Measurements from ENCODE around the gene ZMIZ1. TPM values are rescaled to one million over a fixed set of nuclear protein-coding genes. Genes with fewer than 3 reads are reported as not detected.

ZMIZ1 gene
- total RNA-seq, 2 donors from 2014 or later = 30.0 to 34.0 TPM

DNA sequence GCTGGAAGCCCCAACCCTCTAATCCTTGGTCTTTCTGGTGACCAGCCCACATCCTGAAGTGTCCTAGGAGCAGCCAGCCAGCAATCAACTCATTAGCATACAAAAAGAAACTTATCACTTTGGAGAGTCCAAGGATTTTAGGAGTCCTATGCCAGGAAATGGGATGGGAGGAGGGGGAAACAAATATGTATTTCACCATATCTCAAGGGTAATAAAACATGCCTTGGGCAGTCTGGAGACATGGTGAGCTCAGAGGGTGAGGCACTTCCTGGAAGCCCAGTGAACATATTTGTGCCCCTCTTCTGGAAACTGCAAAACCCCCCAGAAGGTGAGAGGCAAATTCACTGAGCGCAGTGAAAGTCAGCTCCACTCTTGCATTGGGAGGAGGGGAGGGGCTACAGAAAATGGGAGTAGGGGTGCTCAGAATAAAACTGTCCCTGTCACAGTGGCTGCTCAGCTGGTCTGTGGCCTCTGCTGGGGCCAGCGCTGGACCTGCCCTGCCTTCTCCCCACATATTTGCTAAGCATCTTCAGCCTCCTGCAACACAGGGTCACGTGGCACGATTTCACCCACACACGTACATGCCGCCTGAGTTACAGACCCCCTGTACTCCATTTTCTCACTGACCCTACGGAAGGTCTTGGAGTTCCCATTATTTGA lies 17.7 kb upstream of the ZMIZ1 start:
- no peaks in the 10 kb centered on the region for H3K9me3 ChIP-seq (ENCODE audit: control insufficient read depth, low read length, poor library complexity, severe bottlenecking)
- Mint-ChIP-seq H3K36me3 (ENCODE audit: low read depth) (no peaks in the 10 kb centered on the region), H3K27ac (peak overlapping the region; percentile 92), H3K27me3 (no peaks in the 10 kb centered on the region), H3K4me3 (no peak overlapping the region), H3K4me1 (peaks cover 31% of the 10 kb centered on the region)
- DNase-seq (no peak), ATAC-seq (no peak)

DNA sequence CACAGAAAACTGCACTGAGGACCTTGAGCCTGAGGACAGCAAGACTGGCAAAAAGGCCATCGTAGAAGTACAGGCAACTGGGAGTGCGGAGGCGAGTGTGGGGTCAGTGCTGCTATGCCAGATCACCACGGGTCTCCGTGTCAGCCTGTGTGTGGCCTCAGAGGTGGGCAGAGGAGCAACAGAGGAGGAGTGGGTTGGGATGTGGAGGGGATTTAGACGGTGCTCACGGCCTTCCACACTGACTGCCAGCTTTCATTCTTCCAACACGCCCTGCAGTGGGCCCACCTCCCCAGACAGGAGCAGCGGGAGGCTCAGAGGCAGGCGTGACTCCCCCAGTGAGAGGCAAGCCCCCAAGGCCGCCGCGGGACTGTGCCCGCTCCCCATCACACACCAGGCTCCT lies 17.0 kb upstream of the ZMIZ1 start:
- H3K9me3 ChIP-seq (ENCODE audit: control insufficient read depth, low read length, poor library complexity, severe bottlenecking) = no peaks in the 10 kb centered on the region
- Mint-ChIP-seq H3K27me3 (no peaks in the 10 kb centered on the region), H3K27ac (peak overlapping the region; percentile 9), H3K4me3 (peak overlapping the region; percentile 61), H3K36me3 (ENCODE audit: low read depth) (no peaks in the 10 kb centered on the region), H3K4me1 (peaks cover 31% of the 10 kb centered on the region)
- peak in 1 of 3 donors; percentile 5 for DNase-seq
- ATAC-seq = no peak

DNA sequence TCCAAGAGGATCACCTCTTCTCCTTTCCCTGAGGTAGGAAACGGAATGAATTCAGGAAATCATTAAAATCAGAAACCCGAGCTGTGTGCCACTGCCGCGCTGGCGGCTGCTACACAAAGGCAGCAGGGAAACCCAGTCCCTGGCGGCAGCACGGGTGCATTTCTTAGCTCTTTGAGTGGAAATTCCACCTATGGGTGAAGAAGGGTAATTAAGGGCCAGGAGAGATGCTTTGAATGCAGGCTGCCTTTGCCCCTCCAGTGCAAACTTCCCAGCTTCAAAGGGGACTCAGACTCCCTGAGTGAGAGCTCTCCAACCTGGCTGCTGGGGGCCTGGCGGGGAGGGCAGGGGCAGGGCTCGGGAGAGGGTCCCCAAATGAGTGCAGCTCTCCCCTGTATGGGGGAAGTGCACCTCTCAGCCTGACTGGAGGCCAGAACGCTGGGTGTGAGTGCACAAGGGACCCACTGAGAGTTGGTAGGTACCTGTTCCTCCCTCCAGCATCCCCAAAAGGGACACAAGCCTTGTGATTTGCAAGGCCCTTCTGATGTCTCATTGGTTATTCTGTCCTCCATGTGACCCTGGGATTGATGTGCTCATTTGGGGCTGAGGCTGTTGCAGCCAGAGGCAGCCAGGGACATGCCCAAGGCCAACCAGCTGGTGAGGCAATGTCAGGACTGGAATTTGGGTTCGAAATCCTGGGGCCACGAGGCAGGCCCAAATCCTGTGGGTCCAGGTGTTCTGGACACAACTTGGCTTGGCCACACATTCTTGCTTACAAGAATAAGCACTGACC lies 16.3 kb upstream of the ZMIZ1 start:
- ATAC-seq (peak; percentile 48), DNase-seq (peak in 1 of 3 donors; percentile 5)
- H3K9me3 ChIP-seq (ENCODE audit: control insufficient read depth, low read length, poor library complexity, severe bottlenecking) = no peaks in the 10 kb centered on the region
- H3K27me3 Mint-ChIP-seq = peaks cover 3% of the 10 kb centered on the region
- H3K4me3 Mint-ChIP-seq = no peak overlapping the region
- H3K4me1 Mint-ChIP-seq = peaks cover 25% of the 10 kb centered on the region
- H3K27ac Mint-ChIP-seq = peak overlapping the region; percentile 9
- H3K36me3 Mint-ChIP-seq (ENCODE audit: low read depth) = no peaks in the 10 kb centered on the region

DNA sequence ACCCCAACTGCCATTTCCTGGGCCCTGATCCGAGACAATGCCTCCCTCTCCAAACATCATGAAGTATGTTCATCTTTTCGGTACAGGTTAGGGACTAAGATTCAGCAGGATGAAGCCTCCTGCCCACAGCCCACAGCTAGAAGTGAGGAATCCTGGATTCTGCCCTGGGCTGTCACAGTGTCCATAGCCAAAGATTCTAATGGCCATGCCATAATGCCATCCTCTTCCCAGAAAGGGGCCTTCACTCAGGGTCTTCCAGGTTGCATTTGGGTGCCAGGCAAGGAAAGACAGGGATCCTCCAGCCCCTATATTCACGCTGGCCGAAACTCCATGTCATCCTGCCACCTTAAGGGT lies 15.7 kb upstream of the ZMIZ1 start:
- no peak for ATAC-seq
- Mint-ChIP-seq H3K4me3 (no peak overlapping the region), H3K36me3 (ENCODE audit: low read depth) (no peaks in the 10 kb centered on the region), H3K4me1 (peaks cover 21% of the 10 kb centered on the region), H3K27me3 (peaks cover 4% of the 10 kb centered on the region), H3K27ac (no peak overlapping the region)
- H3K9me3 ChIP-seq (ENCODE audit: control insufficient read depth, low read length, poor library complexity, severe bottlenecking) = no peaks in the 10 kb centered on the region
- peak in 1 of 3 donors; percentile 6 for DNase-seq

DNA sequence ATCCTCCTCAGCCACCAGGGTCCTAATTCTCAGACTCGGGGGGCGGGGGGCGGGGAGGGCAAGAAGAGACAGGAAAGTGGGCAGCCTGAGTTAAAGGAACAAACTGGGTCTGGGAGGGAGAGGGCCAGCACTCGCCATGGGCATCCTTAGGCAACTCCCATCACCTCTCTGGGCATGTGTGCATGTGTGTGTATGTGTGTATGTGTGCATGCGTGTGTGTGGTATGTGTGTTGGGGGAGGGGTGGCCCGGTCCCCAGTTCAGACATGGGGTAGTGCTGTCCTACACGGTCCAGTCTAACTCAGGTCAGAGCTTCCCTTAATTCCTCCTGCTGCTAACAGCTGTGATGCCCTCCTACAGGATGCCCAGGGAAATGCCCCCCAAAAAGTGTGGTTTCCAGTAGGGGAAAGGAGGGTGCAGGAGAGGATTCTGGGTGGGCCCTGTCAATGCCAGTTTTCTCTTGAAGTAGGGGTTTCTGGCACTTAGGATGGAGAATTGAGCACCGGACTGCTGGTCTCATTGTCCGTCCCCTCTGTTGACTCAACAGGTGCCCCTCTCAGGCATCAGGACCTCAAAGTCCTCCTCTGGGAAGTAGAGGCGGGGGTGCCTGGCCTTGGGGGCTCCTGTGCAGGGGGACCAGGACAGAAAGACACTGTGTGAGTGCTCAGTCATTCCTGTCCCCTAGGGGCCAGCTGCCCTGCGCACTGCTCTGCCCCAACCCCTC lies 15.1 kb upstream of the ZMIZ1 start:
- H3K27ac Mint-ChIP-seq = no peak overlapping the region
- ATAC-seq (no peak), DNase-seq (peak in 1 of 3 donors; percentile 5)
- no peak overlapping the region for H3K4me3 Mint-ChIP-seq
- H3K27me3 Mint-ChIP-seq = peaks cover 8% of the 10 kb centered on the region
- H3K9me3 ChIP-seq (ENCODE audit: control insufficient read depth, low read length, poor library complexity, severe bottlenecking) = no peaks in the 10 kb centered on the region
- peaks cover 5% of the 10 kb centered on the region for H3K36me3 Mint-ChIP-seq (ENCODE audit: low read depth)
- peaks cover 21% of the 10 kb centered on the region for H3K4me1 Mint-ChIP-seq

DNA sequence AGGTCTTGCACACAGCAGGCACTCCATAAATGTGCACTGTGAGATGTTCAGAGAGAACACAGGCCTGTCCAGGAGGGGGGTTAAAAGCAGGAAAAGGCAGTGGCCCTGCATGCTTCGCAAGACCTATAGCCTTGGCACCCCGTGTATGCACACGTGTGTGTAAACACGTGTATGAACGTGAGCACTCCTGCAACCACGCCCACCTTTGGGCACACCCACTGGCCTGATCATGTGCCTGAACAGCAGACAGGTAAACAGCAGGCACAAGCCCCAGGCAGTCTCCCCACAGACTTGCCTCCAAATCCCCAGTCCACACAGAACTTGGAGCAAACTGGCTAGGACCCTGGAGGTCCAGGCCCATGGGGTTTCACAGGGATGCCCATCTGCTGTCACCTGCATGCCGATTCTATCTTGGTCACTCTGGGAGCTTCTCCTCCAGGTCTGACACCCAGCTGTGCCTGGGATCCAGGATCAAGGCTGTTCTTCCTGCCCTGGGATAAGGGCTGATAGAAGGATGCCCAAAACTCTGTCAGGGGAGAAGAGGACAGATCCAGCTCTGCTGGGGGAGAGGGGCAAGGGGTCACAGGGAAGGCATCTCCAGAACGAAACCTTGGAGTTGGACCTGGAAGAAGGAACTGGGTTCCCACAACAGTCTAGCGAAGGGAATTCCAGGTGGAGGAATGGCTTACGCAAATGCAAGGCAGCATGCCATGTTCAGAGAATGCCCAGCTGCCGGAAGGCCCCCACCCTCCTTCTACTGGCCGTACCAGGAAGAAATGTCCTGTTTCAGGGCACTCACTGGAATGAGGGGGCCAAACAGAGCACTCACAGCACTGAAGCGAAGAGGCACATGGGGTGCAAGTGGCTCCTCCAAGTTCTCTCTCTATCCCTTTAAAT lies 14.3 kb upstream of the ZMIZ1 start:
- no peaks in the 10 kb centered on the region for H3K9me3 ChIP-seq (ENCODE audit: control insufficient read depth, low read length, poor library complexity, severe bottlenecking)
- Mint-ChIP-seq H3K36me3 (ENCODE audit: low read depth) (peaks cover 5% of the 10 kb centered on the region), H3K4me3 (peak overlapping the region; percentile 3), H3K27me3 (peaks cover 10% of the 10 kb centered on the region), H3K4me1 (peaks cover 17% of the 10 kb centered on the region), H3K27ac (no peak overlapping the region)
- ATAC-seq (peak; percentile 18), DNase-seq (peak in 1 of 3 donors; percentile 7)

DNA sequence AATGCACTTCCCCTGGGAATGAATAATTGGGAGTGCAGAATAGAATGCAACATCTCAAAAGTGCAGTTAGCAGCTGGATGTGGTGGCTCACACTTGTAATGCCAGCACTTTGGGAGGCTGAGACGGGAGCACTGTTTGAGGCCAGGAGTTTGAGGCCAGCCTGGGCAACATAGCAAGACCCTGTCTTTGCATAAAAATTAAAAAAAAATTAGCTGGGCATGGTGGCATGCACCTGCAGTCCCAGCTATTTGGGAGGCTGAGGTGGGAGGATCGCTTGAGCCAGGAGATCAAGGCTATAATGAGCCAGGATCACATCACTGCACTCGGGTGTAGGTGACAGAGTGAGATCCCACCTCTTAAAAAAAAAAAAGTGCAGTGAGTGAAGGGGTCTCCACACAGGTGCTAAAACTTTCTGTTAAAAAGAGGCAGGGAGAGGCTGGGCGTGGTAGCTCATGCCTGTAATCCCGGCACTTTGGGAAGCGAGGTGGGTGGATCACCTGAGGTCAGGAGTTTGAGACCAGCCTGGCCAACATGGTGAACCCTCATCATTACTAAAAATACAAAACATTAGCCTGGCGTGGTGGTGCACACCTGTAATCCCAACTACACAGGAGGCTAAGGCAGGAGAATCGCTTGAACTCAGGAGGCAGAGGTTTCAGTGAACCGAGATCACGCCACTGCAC lies 13.5 kb upstream of the ZMIZ1 start:
- H3K4me3 Mint-ChIP-seq = no peak overlapping the region
- peaks cover 10% of the 10 kb centered on the region for H3K27me3 Mint-ChIP-seq
- DNase-seq (no peak), ATAC-seq (no peak)
- peaks cover 5% of the 10 kb centered on the region for H3K36me3 Mint-ChIP-seq (ENCODE audit: low read depth)
- peak overlapping the region; percentile 34 for H3K27ac Mint-ChIP-seq
- peaks cover 15% of the 10 kb centered on the region for H3K4me1 Mint-ChIP-seq
- no peaks in the 10 kb centered on the region for H3K9me3 ChIP-seq (ENCODE audit: control insufficient read depth, low read length, poor library complexity, severe bottlenecking)

DNA sequence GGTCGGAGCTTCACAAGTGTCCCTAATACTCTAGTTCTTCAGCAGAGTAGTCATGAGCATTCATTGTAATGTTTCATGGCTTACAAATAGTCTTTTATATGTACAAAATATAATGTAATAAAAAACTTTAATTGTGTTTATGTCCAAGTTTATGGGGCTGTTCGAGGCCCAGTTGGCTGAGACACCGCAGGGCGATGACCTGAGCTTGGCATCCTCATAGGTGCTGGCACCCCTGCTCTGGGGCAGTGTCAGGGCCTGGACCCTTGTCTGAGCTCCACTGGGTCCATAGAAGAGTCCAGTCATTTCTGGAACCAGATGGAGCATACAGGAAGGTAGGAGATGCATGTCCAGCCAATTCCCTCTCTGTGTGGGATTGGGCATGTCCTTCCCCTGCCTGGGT lies 12.9 kb upstream of the ZMIZ1 start:
- peak overlapping the region; percentile 34 for H3K27ac Mint-ChIP-seq
- H3K4me3 Mint-ChIP-seq = no peak overlapping the region
- H3K9me3 ChIP-seq (ENCODE audit: control insufficient read depth, low read length, poor library complexity, severe bottlenecking) = no peaks in the 10 kb centered on the region
- peaks cover 10% of the 10 kb centered on the region for H3K27me3 Mint-ChIP-seq
- H3K4me1 Mint-ChIP-seq = peaks cover 15% of the 10 kb centered on the region
- ATAC-seq (no peak), DNase-seq (no peak)
- peaks cover 5% of the 10 kb centered on the region for H3K36me3 Mint-ChIP-seq (ENCODE audit: low read depth)

DNA sequence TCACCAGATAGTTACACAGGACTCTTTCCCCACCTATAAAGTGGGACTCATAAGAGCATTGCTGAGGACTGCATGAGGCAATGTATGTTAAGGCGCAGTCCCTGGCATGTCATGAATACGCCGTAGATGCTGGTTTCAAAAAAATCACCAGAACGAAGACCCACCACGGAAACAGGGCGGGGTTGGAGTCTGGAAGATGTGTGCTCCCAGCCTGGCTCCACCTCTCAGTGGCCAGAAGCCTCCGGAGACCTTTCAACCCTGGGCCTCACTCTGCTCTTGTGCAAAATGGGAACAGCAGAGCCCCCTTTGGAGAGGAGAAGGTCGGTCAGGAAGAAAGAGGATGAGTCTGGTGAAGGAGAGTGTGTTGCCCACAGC lies 12.4 kb upstream of the ZMIZ1 start:
- DNase-seq (peak in 1 of 3 donors; percentile 3), ATAC-seq (no peak)

DNA sequence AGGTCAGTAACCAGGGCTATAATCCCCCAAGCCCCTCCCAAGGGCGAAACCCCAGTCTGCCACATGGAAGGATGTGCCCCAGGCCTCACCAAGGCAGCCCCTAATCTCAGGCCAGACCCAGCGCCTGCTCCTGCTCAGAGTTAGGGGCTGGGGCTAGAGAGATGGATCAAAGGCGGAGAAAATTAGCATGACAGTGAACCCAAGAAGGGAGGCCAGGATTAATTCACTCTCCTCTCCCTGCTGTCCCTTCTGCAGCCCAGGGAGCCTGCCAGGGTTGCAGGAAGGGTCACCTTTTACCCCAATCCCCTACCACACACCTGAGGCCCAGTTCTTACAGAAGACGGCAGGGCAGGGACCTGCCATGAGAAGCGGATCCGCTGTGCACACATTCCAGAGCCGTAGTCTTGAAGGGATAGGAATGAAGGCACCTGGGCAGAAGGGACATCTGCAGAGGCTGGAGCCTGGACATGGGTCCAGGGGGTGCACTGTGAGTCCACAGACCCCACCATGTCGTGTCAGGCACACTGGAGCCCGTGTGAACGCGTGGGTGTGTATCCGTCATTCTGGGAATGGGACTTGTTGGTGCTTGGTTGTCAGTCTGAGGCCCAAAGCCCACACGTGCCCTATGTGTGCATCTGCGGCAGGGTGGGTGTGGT lies 11.9 kb upstream of the ZMIZ1 start:
- Mint-ChIP-seq H3K27me3 (peaks cover 10% of the 10 kb centered on the region), H3K27ac (no peak overlapping the region), H3K4me1 (peaks cover 13% of the 10 kb centered on the region), H3K36me3 (ENCODE audit: low read depth) (peaks cover 5% of the 10 kb centered on the region), H3K4me3 (no peak overlapping the region)
- no peaks in the 10 kb centered on the region for H3K9me3 ChIP-seq (ENCODE audit: control insufficient read depth, low read length, poor library complexity, severe bottlenecking)
- DNase-seq = peak in 1 of 3 donors; percentile 1
- ATAC-seq = no peak

More for the DNA sequence above, 12.4 kb upstream of the ZMIZ1 start:
- no peaks in the 10 kb centered on the region for H3K9me3 ChIP-seq (ENCODE audit: control insufficient read depth, low read length, poor library complexity, severe bottlenecking)
- Mint-ChIP-seq H3K4me3 (no peak overlapping the region), H3K36me3 (ENCODE audit: low read depth) (peaks cover 5% of the 10 kb centered on the region), H3K27me3 (peaks cover 10% of the 10 kb centered on the region), H3K27ac (no peak overlapping the region), H3K4me1 (peaks cover 15% of the 10 kb centered on the region)

DNA sequence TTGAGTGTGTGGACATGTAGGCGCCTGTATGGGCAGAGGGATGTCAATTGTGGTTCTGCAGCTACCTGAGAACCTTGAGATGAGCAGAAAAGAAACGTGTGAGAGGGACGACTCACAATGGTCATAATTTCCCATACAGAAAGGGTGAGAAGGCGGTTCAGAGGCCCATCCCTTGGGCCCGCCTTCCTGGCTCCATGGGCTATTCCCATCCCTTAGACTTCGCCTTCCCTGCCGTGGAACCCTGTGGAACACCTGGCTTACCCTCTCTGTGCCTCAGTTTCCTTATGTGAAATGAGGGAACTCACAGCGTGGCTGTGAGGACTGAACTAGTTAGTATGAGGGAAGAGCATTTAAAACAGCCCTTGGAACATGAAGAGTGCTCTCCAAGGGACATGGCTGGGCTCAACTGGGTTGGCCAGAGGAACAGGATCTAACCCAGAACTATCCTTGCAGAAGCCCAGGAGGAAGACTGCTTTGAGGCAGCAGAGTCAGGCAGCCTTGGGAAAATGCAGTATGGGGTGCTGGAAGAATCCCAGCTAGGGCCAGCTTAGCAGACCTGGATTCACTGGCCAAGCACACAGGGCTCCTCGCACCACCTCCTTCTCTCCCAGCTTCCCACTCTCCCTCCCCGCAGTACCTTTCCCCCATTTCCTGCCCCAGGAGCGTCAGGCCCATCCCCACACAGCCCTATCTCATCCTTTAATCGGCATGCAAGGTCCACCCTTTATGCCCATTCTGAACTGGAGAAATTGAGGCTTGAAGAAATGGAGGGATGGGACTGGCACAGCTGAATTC lies 11.1 kb upstream of the ZMIZ1 start:
- H3K27ac Mint-ChIP-seq = no peak overlapping the region
- peaks cover 10% of the 10 kb centered on the region for H3K27me3 Mint-ChIP-seq
- H3K4me3 Mint-ChIP-seq = no peak overlapping the region
- peaks cover 5% of the 10 kb centered on the region for H3K36me3 Mint-ChIP-seq (ENCODE audit: low read depth)
- H3K4me1 Mint-ChIP-seq = peaks cover 16% of the 10 kb centered on the region
- ATAC-seq = no peak
- no peaks in the 10 kb centered on the region for H3K9me3 ChIP-seq (ENCODE audit: control insufficient read depth, low read length, poor library complexity, severe bottlenecking)
- DNase-seq = peak in 1 of 3 donors; percentile 6

All from T-helper 17 cell (primary cell).